Heart left ventricle (tissue), 16 donors: ENCODE results near the gene MARCO. TPM values are rescaled to one million over a fixed set of nuclear protein-coding genes. Genes with fewer than 3 reads are reported as not detected.

ENCODE experiments used
- ATAC-seq, 4 donors: fragments of 200-7000 bp; cut with Tn5 transposase; one replicate each; pipeline ENCODE4 v1.9.1; 2020 to 2022; ENCODE audit warnings: moderate library complexity in 4 of 4, mild to moderate bottlenecking in 3 of 4, moderate number of reproducible peaks in 1 of 4
- DNase-seq, 5 donors: peaks; one replicate each; pipeline ENCODE4 v3.0.0-alpha.2; 2020
- H3K27ac ChIP-seq, 12 donors: fragments of 200-600 bp; sonication (generic) in 4 of 12; one replicate each; pipeline versions ENCODE4 v1.5.0 to v1.8.0; 2016 to 2022; ENCODE audit warnings: mild to moderate bottlenecking in 2 of 12
- H3K27me3 ChIP-seq, 9 donors: fragments of 200-600 bp; sonication (generic) in 2 of 9; one replicate each; pipeline versions ENCODE4 v1.5.1 to v1.8.0; 2016 to 2022; ENCODE audit warnings: mild to moderate bottlenecking in 3 of 9
- H3K36me3 ChIP-seq, 9 donors: fragments of 200-600 bp; sonication (generic) in 2 of 9; one replicate each; pipeline versions ENCODE4 v1.5.0 to v1.8.0; 2018 to 2022; ENCODE audit warnings: mild to moderate bottlenecking in 2 of 9
- H3K4me1 ChIP-seq, 12 donors: fragments of 200-600 bp; sonication (generic) in 4 of 12; one replicate each; pipeline versions ENCODE4 v1.5.0 to v1.8.0; 2016 to 2022; ENCODE audit warnings: mild to moderate bottlenecking in 3 of 12
- H3K4me3 ChIP-seq, 12 donors: fragments of 200-600 bp; sonication (generic) in 4 of 12; one replicate each; pipeline versions ENCODE4 v1.5.0 to v1.8.0; 2017 to 2022; ENCODE audit warnings: mild to moderate bottlenecking in 9 of 12, moderate library complexity in 4 of 12
- H3K9me3 ChIP-seq, 12 donors: fragments of 200-600 bp; sonication (generic) in 4 of 12; one replicate each; pipeline versions ENCODE4 v1.5.0 to v1.8.0; 2016 to 2022; ENCODE audit warnings: mild to moderate bottlenecking in 1 of 12
- POLR2A ChIP-seq, 2 donors: fragments of 450-650 bp; IDR thresholded peaks; one replicate each; pipeline ENCODE4 v1.6.1; 2017; ENCODE audit warnings: antibody characterized with exemption in 2 of 2, mild to moderate bottlenecking in 2 of 2, moderate library complexity in 2 of 2
- WGBS, 4 donors: extraction: QIAGEN DNeasy Blood & Tissue Kit in 2 of 4; methylation state at CpG; one replicate each; pipeline versions ENCODE4 v1.1.5 to v1.1.7; 2013 to 2018; 5-methylcytosine and 5-hydroxymethylcytosine counted together
- intact Hi-C, 10 donors: fragments of 100-400 bp; cut with DNase I; formaldehyde crosslinking; loops; one replicate each; pipeline versions ENCODE4 v1.11.1 to v1.14.2; 2022
- polyA plus RNA-seq, 2 donors: library from polyadenylated mRNA; stranded (reverse); fragments of 200-250 nt; gene quantifications; one replicate each; pipeline ENCODE4 v1.2.3, GENCODE V29; 2013
- total RNA-seq, 9 donors: library from RNA; depleted of rRNA in 2 of 9; stranded (reverse); fragments of >200 nt in 2 of 9; fragmentation: NEBNext Ultra II Directional in 3 of 9; extraction: Animal tissue kit (Norgen Biotek cat#: 25700) in 3 of 9; gene quantifications; one replicate each; pipeline versions ENCODE4 v1.1.0 to v1.2.4, GENCODE V29; 2016 to 2023
- TF ChIP-seq, protein P1 (sequence below), 12 donors: fragments of 200-600 bp; sonication (generic) in 4 of 12; IDR thresholded peaks; one replicate each; pipeline versions ENCODE4 v1.5.0 to v1.8.0; 2018 to 2022; ENCODE audit warnings: antibody characterized with exemption in 12 of 12, mild to moderate bottlenecking in 5 of 12
- donor health status: ischemic (EF 13 %, LVEDD 7.1; RV severe dilation, severe dysfunction).
- donor health status: healthy with polysubstance abuse.
- donor health status: DM: no; HTN: yes; CAD: no.
- donor health status: DM: no; HTN: no; CAD: no.
- donor health status: ischemic (EF 25% LVEDD 6.9; RV normal size, moderate dysfunction).
- donor health status: ischemic (EF 25% LVEDD 5.7; RV mildly dilated, moderate dysfunction).
- donor health status: healthy.
- donor health status: DM: yes; HTN: yes; CAD: no.
- donor health status: ischemic (EF 35%, LVEDD 5.7; RV mildly dilated, moderate dysfunction).
- donor health status: nonischemic (EF 11% LVEDD 7.7; RV severe dilation, severe dysfunction).
- donor health status: DM: yes; HTN: yes; CAD: no.
- donor health status: PGD.
- donor health status: ischemic (EF 29% LVEDD 5.4; RV normal size, mild dysfunction).
- donor health status: nonischemic (EF 23%, LVEDD 6.1; RV moderate dilation, normal function).

MARCO gene
- total and polyA plus RNA-seq, 11 donors: 0.19 to 162 (median 6.0) TPM

DNA sequence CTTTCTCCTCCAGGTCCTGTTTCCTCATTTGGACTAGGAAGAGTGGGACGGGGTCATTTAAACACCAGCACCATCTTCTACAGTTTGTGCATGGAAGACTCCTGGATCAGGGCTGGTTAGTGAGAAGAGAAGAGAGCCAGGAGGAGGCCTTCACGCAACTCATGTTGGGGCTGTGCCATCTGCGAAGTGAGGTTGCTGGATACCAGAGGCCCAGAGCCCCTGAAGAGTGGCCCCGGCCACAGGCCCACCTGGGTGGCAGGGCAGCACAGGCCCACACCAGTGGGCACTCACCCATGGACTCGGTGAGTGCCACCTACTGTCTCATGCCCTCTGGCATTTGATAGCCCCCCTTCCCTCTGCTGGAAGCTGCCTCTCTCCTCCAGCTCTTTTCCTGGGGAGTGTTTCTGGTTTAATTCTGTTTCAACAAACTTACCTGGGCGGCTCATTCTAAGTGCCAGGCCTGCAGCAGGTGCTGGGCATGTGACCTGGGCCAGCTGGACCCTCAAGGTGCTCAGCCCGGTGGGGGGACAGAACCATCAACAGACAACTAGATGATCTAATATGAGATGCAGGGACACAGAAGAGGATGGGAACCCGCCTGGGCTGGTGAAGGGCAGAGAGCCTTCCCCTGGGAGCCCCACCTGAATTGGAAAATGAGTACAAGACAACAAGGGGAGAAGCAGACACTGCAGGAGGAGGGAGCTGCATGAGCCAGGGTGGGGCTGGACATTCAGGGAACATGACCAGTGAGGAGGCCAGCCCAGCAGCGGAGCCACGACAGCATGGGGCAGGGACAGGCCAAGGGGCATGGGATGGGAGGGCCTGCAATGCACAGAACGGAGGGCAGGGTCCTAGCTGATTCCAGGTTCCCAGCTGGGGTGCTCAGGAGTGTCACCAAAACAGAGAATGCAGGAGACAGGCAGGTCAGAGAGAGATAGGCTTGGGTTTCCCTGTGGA lies 70.6 kb downstream of the MARCO start:
- no peak overlapping the region for H3K4me3 ChIP-seq
- H3K27me3 ChIP-seq: peaks cover 0 to 59% (median 19%) of the 10 kb centered on the region in 9 donors
- intact Hi-C loops: loop anchor here (5.0 to 10.0 kb wide), 11 partner anchors 128 to 465 kb away; no protein-coding TSS in a partner anchor
- TF ChIP-seq, protein P1, sequence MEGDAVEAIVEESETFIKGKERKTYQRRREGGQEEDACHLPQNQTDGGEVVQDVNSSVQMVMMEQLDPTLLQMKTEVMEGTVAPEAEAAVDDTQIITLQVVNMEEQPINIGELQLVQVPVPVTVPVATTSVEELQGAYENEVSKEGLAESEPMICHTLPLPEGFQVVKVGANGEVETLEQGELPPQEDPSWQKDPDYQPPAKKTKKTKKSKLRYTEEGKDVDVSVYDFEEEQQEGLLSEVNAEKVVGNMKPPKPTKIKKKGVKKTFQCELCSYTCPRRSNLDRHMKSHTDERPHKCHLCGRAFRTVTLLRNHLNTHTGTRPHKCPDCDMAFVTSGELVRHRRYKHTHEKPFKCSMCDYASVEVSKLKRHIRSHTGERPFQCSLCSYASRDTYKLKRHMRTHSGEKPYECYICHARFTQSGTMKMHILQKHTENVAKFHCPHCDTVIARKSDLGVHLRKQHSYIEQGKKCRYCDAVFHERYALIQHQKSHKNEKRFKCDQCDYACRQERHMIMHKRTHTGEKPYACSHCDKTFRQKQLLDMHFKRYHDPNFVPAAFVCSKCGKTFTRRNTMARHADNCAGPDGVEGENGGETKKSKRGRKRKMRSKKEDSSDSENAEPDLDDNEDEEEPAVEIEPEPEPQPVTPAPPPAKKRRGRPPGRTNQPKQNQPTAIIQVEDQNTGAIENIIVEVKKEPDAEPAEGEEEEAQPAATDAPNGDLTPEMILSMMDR (IDR thresholded peaks at IDR 0.05): no peak
- TF ChIP-seq POLR2A (IDR thresholded peaks at IDR 0.05): no peak
- ATAC-seq (no peak), DNase-seq (peak in 1 of 5 donors; percentile 4)
- WGBS, 4 donors: 87 to 89% (median 88%) methylated on average over 10 to 11 of the region's 11 CpGs
- no peak overlapping the region for H3K27ac ChIP-seq
- H3K36me3 ChIP-seq: no peaks in the 10 kb centered on the region
- H3K9me3 ChIP-seq: no peaks in the 10 kb centered on the region
- no peaks in the 10 kb centered on the region for H3K4me1 ChIP-seq

DNA sequence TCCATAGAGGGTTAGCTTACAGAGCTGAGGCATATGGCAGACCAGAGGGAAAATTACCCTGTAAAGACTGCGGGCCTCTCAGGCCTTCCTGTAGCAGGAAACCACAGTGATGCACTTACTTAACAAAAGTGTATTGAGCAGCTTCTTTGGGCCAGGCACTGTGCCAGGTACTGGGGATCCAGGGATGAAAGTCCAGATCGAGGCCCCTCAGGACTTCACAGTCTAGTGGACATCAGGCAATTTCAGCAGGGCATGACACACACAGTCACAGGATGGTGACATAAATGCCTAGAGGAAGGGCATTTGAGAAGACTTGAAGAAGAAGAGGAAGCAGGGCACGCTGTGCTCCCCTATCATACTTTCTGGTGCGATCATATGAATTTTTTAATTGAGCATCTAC lies 71.7 kb downstream of the MARCO start:
- Histone ChIP-seq H3K27me3 (peaks cover 0 to 65% (median 26%) of the 10 kb centered on the region in 9 donors), H3K36me3 (no peaks in the 10 kb centered on the region), H3K9me3 (no peaks in the 10 kb centered on the region), H3K27ac (no peak overlapping the region), H3K4me1 (no peaks in the 10 kb centered on the region), H3K4me3 (no peak overlapping the region)
- intact Hi-C loops: loop anchor here (5.0 to 10.0 kb wide), 11 partner anchors 129 to 464 kb away; no protein-coding TSS in a partner anchor
- TF ChIP-seq, protein P1 (IDR thresholded peaks at IDR 0.05): no peak
- TF ChIP-seq POLR2A (IDR thresholded peaks at IDR 0.05): no peak
- ATAC-seq: no peak
- no peak for DNase-seq
- 81 to 90% (median 84%) methylated on average over 3 to 4 of the region's 4 CpGs for WGBS, 4 donors

- H3K4me3 ChIP-seq: no peak overlapping the region
- 42 to 49% (median 44%) methylated on average over 13 of the region's 13 CpGs for WGBS, 4 donors
- no peaks in the 10 kb centered on the region for H3K9me3 ChIP-seq
- no peaks in the 10 kb centered on the region for H3K36me3 ChIP-seq
- DNase-seq (no peak), ATAC-seq (no peak)
- no peaks in the 10 kb centered on the region for H3K4me1 ChIP-seq
- intact Hi-C loops: loop anchor here in 8 of 10 donors (10.0 kb wide), 5 partner anchors 131 to 459 kb away; no protein-coding TSS in a partner anchor
- no peak overlapping the region for H3K27ac ChIP-seq
- TF ChIP-seq POLR2A (IDR thresholded peaks at IDR 0.05): no peak
- TF ChIP-seq, protein P1 (IDR thresholded peaks at IDR 0.05): no peak
- H3K27me3 ChIP-seq: peaks cover 0 to 50% (median 20%) of the 10 kb centered on the region in 9 donors
These were observed 73.9 kb downstream of the MARCO start for GRCh38 chr2:119015845-119016244.

- Histone ChIP-seq H3K4me1 (no peaks in the 10 kb centered on the region), H3K36me3 (no peaks in the 10 kb centered on the region), H3K27me3 (peaks cover 0 to 40% (median 13%) of the 10 kb centered on the region in 9 donors), H3K9me3 (no peaks in the 10 kb centered on the region), H3K27ac (no peak overlapping the region), H3K4me3 (no peak overlapping the region)
- no peak for ATAC-seq
- no peak for TF ChIP-seq POLR2A (IDR thresholded peaks at IDR 0.05)
- TF ChIP-seq, protein P1 (IDR thresholded peaks at IDR 0.05): no peak
- intact Hi-C loops: loop anchor here in 8 of 10 donors (10.0 kb wide), 5 partner anchors 135 to 455 kb away; no protein-coding TSS in a partner anchor
- DNase-seq: no peak
These were observed 77.5 kb downstream of the MARCO start for GRCh38 chr2:119019521-119019920.
